GM23338 (cell line): Measurements from ENCODE around the gene GAB1. TPM values are rescaled to one million over a fixed set of nuclear protein-coding genes. Genes with fewer than 3 reads are reported as not detected.

Experiments
- ATAC-seq: fragments of 200-7000 bp; cut with Tn5 transposase; 3 replicates; pipeline ENCODE4 v1.9.1; 2020
- DNase-seq: peaks from one replicate; pipeline ENCODE4 v3.0.0-alpha.2; 2015; ENCODE audit warnings: low spot score
- H2AFZ ChIP-seq: fragments of 200-600 bp; sonication (generic); 2 replicates; pipeline ENCODE4 v1.8.0; 2016; ENCODE audit warnings: antibody characterized with exemption, mild to moderate bottlenecking, moderate library complexity
- H3F3A ChIP-seq: fragments of 200-600 bp; sonication (generic); replicated peaks from 2 replicates; pipeline ENCODE4 v1.8.0; 2017; ENCODE audit warnings: antibody characterized with exemption, mixed run types, low read depth
- H3K27ac ChIP-seq: fragments of 200-600 bp; sonication (generic); 2 replicates; pipeline ENCODE4 v1.6.1; 2016; ENCODE audit warnings: low read depth
- H3K27me3 ChIP-seq: fragments of 200-600 bp; sonication (generic); 2 replicates; pipeline ENCODE4 v1.8.0; 2016; ENCODE audit warnings: mild to moderate bottlenecking, mixed run types, moderate library complexity; ENCODE audit not compliant: insufficient read depth
- H3K36me3 ChIP-seq: fragments of 200-600 bp; sonication (generic); 2 replicates; pipeline ENCODE4 v1.8.0; 2016; ENCODE audit warnings: mild to moderate bottlenecking; ENCODE audit not compliant: insufficient read depth
- H3K4me1 ChIP-seq: fragments of 200-600 bp; sonication (generic); 2 replicates; pipeline ENCODE4 v1.8.0; 2016; ENCODE audit warnings: mild to moderate bottlenecking, moderate library complexity; ENCODE audit not compliant: insufficient read depth
- H3K4me2 ChIP-seq: fragments of 200-600 bp; sonication (generic); 2 replicates; pipeline ENCODE4 v1.7.1; 2017; ENCODE audit warnings: mixed run types
- H3K4me3 ChIP-seq: fragments of 200-600 bp; sonication (generic); 2 replicates; pipeline ENCODE4 v1.6.1; 2016; ENCODE audit warnings: mixed run types
- H3K79me2 ChIP-seq: fragments of 200-600 bp; sonication (generic); replicated peaks from 2 replicates; pipeline ENCODE4 v1.8.0; 2017; ENCODE audit warnings: mild to moderate bottlenecking; ENCODE audit not compliant: insufficient read depth
- H3K9me2 ChIP-seq: fragments of 200-600 bp; sonication (generic); 2 replicates; pipeline ENCODE4 v1.8.0; 2017; ENCODE audit not compliant: insufficient read depth
- H4K20me1 ChIP-seq: fragments of 200-600 bp; sonication (generic); replicated peaks from 2 replicates; pipeline ENCODE4 v1.8.0; 2017; ENCODE audit warnings: mild to moderate bottlenecking; ENCODE audit not compliant: insufficient read depth
- H3K27ac Mint-ChIP-seq: 2 replicates; pipeline ENCODE4 v1.8.0; 2020; ENCODE audit warnings: inconsistent platforms, mild to moderate bottlenecking, moderate library complexity, mixed read lengths
- H3K27me3 Mint-ChIP-seq: 3 replicates; pipeline ENCODE4 v1.8.0; 2022; ENCODE audit warnings: low read depth, mild to moderate bottlenecking, moderate library complexity, mixed read lengths, inconsistent platforms; ENCODE audit not compliant: insufficient read depth, poor library complexity
- H3K36me3 Mint-ChIP-seq: 3 replicates; pipeline ENCODE4 v1.8.0; 2021; ENCODE audit warnings: low read depth, mild to moderate bottlenecking, inconsistent platforms, moderate library complexity, mixed read lengths
- H3K4me1 Mint-ChIP-seq: 3 replicates; pipeline ENCODE4 v1.8.0; 2020; ENCODE audit warnings: mild to moderate bottlenecking, inconsistent platforms, mixed read lengths
- H3K4me3 Mint-ChIP-seq: 3 replicates; pipeline ENCODE4 v1.8.0; 2021; ENCODE audit warnings: moderate library complexity, mild to moderate bottlenecking, inconsistent platforms, mixed read lengths
- H3K9me3 Mint-ChIP-seq: 3 replicates; pipeline ENCODE4 v1.8.0; 2020; ENCODE audit warnings: moderate library complexity, mild to moderate bottlenecking, inconsistent platforms, mixed read lengths
- CREB1 ChIP-seq: fragments of 250-450 bp; sonication (Bioruptor Pico); IDR thresholded peaks from 2 replicates; pipeline ENCODE4 v1.5.0; 2020; ENCODE audit warnings: low read depth, mild to moderate bottlenecking, moderate library complexity
- EZH2 ChIP-seq: fragments of 200-600 bp; sonication (generic); IDR thresholded peaks from one replicate; pipeline ENCODE4 v1.8.0; 2017; ENCODE audit warnings: antibody characterized with exemption, mild to moderate bottlenecking, low read depth; ENCODE audit not compliant: unreplicated experiment
- JUNB ChIP-seq: IDR thresholded peaks from one replicate; pipeline ENCODE4 v1.6.1; 2016; ENCODE audit warnings: antibody characterized with exemption; ENCODE audit not compliant: unreplicated experiment
- NANOG ChIP-seq: IDR thresholded peaks from 2 replicates; pipeline ENCODE4 v1.6.1; 2016; ENCODE audit warnings: antibody characterized with exemption, borderline replicate concordance
- STAT1 ChIP-seq: IDR thresholded peaks from one replicate; pipeline ENCODE4 v1.6.1; 2016; ENCODE audit warnings: antibody characterized with exemption; ENCODE audit not compliant: unreplicated experiment
- ZNF331 ChIP-seq: fragments of 250-450 bp; sonication (Bioruptor Pico); IDR thresholded peaks from 2 replicates; pipeline ENCODE4 v1.5.0; 2020; ENCODE audit warnings: low read depth, mild to moderate bottlenecking, moderate library complexity
- polyA plus RNA-seq: library from polyadenylated mRNA; unstranded; fragments of >200 nt; fragmentation: Nextera tagmentation; extraction: Ambion mirVana; gene quantifications from 2 replicates; pipeline ENCODE4 v1.2.1, GENCODE V29; 2016
- total RNA-seq: library from RNA; depleted of rRNA; stranded (reverse); fragments of >200 nt; shearing (Covaris generic); gene quantifications from 2 replicates; pipeline ENCODE4 v1.2.3, GENCODE V29; 2014
- TF ChIP-seq, protein P1 (sequence below): fragments of 250-450 bp; sonication (Bioruptor Pico); IDR thresholded peaks from 2 replicates; pipeline ENCODE4 v1.5.0; 2020; ENCODE audit warnings: mild to moderate bottlenecking, moderate library complexity
- TF ChIP-seq, protein P2 (sequence below): IDR thresholded peaks from one replicate; pipeline ENCODE4 v1.6.1; 2018; ENCODE audit warnings: antibody characterized with exemption; ENCODE audit not compliant: unreplicated experiment
- TF ChIP-seq, protein P3 (sequence below): IDR thresholded peaks from 2 replicates; pipeline ENCODE4 v1.6.1; 2016; ENCODE audit warnings: antibody characterized with exemption

GAB1 gene
- total and polyA plus RNA-seq, 2 experiments from 2014 or later, result 4.0 to 18.4 TPM

DNA sequence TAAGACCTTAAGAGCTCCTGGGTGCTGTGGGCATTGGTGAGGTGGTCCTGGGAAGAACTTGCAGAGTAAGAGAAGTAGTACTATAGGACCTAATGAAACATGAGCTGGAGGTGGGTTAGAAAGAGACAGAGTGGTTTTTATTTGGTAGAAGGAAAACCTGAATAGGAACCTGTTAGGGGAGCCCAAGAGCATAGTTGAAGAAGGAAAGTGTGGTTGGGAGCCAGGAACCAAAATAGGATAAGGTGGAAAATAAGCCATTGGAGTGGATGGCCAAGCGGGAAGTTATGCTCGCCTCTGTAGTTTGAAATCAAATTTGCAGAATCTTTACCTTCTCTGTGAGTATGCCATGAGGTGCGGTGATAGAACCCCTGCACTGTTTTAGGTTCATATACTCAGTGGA is 26.7 kb downstream of the GAB1 start (continued):
- TF ChIP-seq, protein P1, sequence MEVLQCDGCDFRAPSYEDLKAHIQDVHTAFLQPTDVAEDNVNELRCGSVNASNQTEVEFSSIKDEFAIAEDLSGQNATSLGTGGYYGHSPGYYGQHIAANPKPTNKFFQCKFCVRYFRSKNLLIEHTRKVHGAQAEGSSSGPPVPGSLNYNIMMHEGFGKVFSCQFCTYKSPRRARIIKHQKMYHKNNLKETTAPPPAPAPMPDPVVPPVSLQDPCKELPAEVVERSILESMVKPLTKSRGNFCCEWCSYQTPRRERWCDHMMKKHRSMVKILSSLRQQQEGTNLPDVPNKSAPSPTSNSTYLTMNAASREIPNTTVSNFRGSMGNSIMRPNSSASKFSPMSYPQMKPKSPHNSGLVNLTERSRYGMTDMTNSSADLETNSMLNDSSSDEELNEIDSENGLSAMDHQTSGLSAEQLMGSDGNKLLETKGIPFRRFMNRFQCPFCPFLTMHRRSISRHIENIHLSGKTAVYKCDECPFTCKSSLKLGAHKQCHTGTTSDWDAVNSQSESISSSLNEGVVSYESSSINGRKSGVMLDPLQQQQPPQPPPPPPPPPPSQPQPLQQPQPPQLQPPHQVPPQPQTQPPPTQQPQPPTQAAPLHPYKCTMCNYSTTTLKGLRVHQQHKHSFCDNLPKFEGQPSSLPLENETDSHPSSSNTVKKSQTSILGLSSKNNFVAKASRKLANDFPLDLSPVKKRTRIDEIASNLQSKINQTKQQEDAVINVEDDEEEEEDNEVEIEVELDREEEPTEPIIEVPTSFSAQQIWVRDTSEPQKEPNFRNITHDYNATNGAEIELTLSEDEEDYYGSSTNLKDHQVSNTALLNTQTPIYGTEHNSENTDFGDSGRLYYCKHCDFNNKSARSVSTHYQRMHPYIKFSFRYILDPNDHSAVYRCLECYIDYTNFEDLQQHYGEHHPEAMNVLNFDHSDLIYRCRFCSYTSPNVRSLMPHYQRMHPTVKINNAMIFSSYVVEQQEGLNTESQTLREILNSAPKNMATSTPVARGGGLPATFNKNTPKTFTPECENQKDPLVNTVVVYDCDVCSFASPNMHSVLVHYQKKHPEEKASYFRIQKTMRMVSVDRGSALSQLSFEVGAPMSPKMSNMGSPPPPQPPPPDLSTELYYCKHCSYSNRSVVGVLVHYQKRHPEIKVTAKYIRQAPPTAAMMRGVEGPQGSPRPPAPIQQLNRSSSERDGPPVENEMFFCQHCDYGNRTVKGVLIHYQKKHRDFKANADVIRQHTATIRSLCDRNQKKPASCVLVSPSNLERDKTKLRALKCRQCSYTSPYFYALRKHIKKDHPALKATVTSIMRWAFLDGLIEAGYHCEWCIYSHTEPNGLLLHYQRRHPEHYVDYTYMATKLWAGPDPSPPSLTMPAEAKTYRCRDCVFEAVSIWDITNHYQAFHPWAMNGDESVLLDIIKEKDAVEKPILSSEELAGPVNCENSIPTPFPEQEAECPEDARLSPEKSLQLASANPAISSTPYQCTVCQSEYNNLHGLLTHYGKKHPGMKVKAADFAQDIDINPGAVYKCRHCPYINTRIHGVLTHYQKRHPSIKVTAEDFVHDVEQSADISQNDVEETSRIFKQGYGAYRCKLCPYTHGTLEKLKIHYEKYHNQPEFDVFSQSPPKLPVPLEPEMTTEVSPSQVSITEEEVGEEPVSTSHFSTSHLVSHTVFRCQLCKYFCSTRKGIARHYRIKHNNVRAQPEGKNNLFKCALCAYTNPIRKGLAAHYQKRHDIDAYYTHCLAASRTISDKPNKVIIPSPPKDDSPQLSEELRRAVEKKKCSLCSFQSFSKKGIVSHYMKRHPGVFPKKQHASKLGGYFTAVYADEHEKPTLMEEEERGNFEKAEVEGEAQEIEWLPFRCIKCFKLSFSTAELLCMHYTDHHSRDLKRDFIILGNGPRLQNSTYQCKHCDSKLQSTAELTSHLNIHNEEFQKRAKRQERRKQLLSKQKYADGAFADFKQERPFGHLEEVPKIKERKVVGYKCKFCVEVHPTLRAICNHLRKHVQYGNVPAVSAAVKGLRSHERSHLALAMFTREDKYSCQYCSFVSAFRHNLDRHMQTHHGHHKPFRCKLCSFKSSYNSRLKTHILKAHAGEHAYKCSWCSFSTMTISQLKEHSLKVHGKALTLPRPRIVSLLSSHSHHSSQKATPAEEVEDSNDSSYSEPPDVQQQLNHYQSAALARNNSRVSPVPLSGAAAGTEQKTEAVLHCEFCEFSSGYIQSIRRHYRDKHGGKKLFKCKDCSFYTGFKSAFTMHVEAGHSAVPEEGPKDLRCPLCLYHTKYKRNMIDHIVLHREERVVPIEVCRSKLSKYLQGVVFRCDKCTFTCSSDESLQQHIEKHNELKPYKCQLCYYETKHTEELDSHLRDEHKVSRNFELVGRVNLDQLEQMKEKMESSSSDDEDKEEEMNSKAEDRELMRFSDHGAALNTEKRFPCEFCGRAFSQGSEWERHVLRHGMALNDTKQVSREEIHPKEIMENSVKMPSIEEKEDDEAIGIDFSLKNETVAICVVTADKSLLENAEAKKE (CRISPR knock-in tag), result no peak
- no peak for TF ChIP-seq CREB1

DNA sequence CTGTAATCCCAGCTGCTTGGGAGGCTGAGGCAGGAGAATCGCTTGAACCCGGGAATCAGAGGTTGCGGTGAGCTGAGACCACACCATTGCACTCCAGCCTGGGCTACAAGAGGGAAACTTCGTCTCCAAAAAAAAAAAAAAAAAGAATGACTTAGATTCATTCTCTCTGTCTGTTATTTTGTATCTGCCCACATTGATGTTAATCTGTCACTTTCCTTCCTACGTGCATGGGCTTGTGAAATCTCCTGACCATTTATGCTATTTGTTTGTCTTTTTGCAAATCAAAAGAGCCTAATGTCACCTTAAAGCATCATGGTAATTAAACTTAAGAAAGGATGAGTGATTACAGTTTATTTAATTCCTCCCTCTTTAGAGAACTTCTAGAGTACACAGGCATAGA is 27.4 kb downstream of the GAB1 start:
- H4K20me1 ChIP-seq, result no peaks in the 10 kb centered on the region
- peak overlapping the region; percentile 29; the same call in 1 of the 2 replicates for H3K4me2 ChIP-seq
- no peaks in the 10 kb centered on the region for H3F3A ChIP-seq
- Mint-ChIP-seq H3K27ac (peak overlapping the region; percentile 35; the same call in 1 of the 2 replicates), H3K4me3 (no peak overlapping the region), H3K27me3 (peaks cover 1% of the 10 kb centered on the region), H3K4me1 (peaks cover 43% of the 10 kb centered on the region), H3K9me3 (no peaks in the 10 kb centered on the region), H3K36me3 (no peaks in the 10 kb centered on the region)
- DNase-seq (no peak), ATAC-seq (no peak)
- H3K27me3 ChIP-seq, result no peaks in the 10 kb centered on the region
- no peak overlapping the region for H3K4me3 ChIP-seq
- peaks cover 78% of the 10 kb centered on the region for H3K79me2 ChIP-seq
- no peaks in the 10 kb centered on the region for H3K36me3 ChIP-seq
- H3K4me1 ChIP-seq, result peaks cover 40% of the 10 kb centered on the region
- no peak overlapping the region for H2AFZ ChIP-seq
- H3K27ac ChIP-seq, result no peak overlapping the region
- peaks cover 2% of the 10 kb centered on the region; the same call in 1 of the 2 replicates for H3K9me2 ChIP-seq
- TF ChIP-seq ZNF331 (CRISPR knock-in tag) (no peak), STAT1 (no peak), JUNB (no peak), NANOG (no peak), EZH2 (no peak)
- TF ChIP-seq, protein P2, sequence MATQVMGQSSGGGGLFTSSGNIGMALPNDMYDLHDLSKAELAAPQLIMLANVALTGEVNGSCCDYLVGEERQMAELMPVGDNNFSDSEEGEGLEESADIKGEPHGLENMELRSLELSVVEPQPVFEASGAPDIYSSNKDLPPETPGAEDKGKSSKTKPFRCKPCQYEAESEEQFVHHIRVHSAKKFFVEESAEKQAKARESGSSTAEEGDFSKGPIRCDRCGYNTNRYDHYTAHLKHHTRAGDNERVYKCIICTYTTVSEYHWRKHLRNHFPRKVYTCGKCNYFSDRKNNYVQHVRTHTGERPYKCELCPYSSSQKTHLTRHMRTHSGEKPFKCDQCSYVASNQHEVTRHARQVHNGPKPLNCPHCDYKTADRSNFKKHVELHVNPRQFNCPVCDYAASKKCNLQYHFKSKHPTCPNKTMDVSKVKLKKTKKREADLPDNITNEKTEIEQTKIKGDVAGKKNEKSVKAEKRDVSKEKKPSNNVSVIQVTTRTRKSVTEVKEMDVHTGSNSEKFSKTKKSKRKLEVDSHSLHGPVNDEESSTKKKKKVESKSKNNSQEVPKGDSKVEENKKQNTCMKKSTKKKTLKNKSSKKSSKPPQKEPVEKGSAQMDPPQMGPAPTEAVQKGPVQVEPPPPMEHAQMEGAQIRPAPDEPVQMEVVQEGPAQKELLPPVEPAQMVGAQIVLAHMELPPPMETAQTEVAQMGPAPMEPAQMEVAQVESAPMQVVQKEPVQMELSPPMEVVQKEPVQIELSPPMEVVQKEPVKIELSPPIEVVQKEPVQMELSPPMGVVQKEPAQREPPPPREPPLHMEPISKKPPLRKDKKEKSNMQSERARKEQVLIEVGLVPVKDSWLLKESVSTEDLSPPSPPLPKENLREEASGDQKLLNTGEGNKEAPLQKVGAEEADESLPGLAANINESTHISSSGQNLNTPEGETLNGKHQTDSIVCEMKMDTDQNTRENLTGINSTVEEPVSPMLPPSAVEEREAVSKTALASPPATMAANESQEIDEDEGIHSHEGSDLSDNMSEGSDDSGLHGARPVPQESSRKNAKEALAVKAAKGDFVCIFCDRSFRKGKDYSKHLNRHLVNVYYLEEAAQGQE, result no peak
- TF ChIP-seq, protein P3, sequence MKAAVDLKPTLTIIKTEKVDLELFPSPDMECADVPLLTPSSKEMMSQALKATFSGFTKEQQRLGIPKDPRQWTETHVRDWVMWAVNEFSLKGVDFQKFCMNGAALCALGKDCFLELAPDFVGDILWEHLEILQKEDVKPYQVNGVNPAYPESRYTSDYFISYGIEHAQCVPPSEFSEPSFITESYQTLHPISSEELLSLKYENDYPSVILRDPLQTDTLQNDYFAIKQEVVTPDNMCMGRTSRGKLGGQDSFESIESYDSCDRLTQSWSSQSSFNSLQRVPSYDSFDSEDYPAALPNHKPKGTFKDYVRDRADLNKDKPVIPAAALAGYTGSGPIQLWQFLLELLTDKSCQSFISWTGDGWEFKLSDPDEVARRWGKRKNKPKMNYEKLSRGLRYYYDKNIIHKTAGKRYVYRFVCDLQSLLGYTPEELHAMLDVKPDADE, result no peak
